PFSK-1 (cell line): ENCODE measurements around the gene PPP2R2B.

Experiments used
- FOXP2 ChIP-seq: optimal IDR thresholded peaks from 2 replicates; pipeline ENCODE3; 2011; ENCODE audit warnings: borderline replicate concordance, control low read depth, inconsistent platforms; ENCODE audit not compliant: insufficient read depth; ENCODE audit errors: extremely low read length, extremely low read depth
- POLR2AphosphoS5 ChIP-seq: IDR thresholded peaks from 2 replicates; pipeline ENCODE4 v1.6.1; 2012; ENCODE audit warnings: low read depth, mild to moderate bottlenecking, control low read depth, low read length, moderate library complexity
- REST ChIP-seq, 2 experiments: IDR thresholded peaks; 2 replicates each; pipeline versions ENCODE4 v1.6.1 to v1.8.0; 2011 to 2012; ENCODE audit warnings: low read depth in 2 of 2, low read length in 2 of 2, control low read depth in 1 of 2, inconsistent platforms in 1 of 2, mild to moderate bottlenecking in 1 of 2, moderate library complexity in 1 of 2; ENCODE audit not compliant: insufficient read depth in 1 of 2
- SIN3A ChIP-seq: IDR thresholded peaks from 2 replicates; pipeline ENCODE4 v1.6.1; 2012; ENCODE audit warnings: mild to moderate bottlenecking, low read length, moderate library complexity, borderline replicate concordance; ENCODE audit not compliant: insufficient read depth
- TAF1 ChIP-seq: IDR thresholded peaks from 2 replicates; pipeline ENCODE4 v1.6.1; 2012; ENCODE audit warnings: low read length, control low read depth, borderline replicate concordance; ENCODE audit not compliant: insufficient read depth

The PPP2R2B gene

DNA sequence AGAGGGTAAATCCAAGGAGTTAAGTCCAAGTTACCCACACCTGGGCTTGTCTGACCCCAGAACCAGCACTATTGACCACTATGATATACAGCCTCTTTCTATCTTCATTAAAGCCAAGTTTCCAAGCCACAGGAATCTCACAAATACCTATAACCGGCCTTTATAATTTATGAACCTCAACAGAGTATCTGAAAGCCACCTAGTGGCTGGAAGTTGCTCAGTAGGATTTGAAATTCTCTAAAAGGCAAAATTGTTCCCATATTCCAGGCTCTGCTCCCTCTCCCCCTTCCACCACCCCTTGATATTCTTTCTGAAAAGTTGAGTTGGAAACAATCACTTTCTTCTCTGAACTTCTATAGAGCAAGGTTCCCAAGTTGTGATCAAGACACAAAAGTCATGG lies 256.2 kb downstream of the PPP2R2B start:
- no peak for TF ChIP-seq FOXP2
- no peak for TF ChIP-seq POLR2AphosphoS5

DNA sequence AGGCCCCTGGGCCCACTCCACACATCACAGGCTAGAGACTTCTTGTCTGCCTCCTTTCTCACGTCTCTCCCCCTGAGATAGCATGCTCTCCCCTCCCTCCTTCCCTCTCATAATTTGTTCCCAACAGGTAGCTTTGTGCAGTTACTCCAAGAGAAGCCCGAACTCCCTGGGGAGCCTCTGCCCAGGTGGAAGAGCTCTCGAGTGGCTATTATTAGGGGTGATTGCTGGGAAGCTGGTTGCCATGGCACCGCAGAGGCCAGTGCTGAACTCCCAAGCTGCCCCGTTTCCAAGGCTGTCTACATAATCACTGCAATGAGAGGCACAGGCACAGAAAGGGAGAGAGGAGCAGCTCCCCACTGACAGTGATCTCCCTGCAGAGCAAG lies 257.9 kb downstream of the PPP2R2B start:
- TF ChIP-seq POLR2AphosphoS5: no peak
- TF ChIP-seq TAF1: no peak
- TF ChIP-seq FOXP2: no peak
- no peak for TF ChIP-seq REST (IDR thresholded peaks at IDR 0.05; ENCODE audit: insufficient read depth in 1 of 2, low read depth in 2 of 2, low read length in 2 of 2)
- TF ChIP-seq SIN3A: no peak

DNA sequence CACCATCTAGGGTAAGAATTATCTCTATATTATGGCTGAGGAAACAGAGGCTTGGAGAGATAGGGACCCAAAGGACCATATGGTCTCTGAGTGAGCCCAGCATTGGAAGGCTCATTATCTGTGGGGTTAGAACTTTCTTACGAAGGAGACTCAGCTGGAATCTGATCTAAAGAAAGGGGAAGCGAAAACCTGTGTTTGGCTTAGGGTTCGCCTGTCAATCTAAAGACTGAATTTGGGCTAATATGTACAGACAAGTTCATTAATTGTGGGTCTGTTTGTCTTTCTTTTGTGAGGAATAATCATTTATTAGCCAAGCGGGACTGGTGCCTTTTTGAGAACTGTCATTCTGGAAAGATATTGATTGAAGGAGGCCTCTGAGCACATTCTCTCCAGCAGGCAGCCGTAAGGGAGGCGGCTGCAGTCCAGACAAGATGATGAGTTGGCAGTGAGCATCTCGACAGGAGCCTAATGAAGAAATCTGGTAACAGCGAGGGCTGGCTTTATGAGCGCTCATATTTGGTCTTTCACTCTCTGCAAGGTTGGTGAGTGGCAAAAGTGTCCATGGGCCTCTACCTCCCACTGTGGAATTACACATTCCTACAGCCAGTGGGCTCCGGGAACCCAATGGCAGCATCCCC lies 258.4 kb downstream of the PPP2R2B start:
- no peak for TF ChIP-seq FOXP2
- TF ChIP-seq TAF1: no peak
- TF ChIP-seq POLR2AphosphoS5: no peak
- TF ChIP-seq REST (IDR thresholded peaks at IDR 0.05; ENCODE audit: insufficient read depth in 1 of 2, low read depth in 2 of 2, low read length in 2 of 2): no peak
- no peak for TF ChIP-seq SIN3A

DNA sequence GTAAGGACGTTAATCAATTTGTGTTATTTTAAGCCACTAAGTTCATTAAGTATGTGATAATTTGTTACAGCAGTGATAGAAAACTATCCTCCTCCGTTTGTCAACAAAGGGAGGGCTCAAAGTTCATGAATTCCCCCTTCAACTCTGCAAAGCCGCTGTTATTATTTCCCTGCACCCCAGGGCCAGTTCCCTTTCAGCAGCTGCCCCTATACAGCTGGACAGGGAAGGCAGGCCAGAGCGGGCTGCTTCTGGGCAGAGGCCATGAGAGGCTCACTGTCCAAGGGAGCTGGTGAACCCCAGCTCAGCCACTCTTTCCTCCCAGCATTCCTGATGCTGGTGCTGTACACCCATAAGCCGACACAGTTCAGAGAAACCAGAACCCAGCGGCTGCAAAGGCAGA lies 260.1 kb downstream of the PPP2R2B start:
- TF ChIP-seq TAF1 (no peak), SIN3A (no peak), POLR2AphosphoS5 (no peak)

GRCh38 chr5:146607659-146608332 lies 270.8 kb downstream of the PPP2R2B start:
- TF ChIP-seq SIN3A (no peak), TAF1 (no peak), POLR2AphosphoS5 (no peak), REST (IDR thresholded peaks at IDR 0.05; ENCODE audit: insufficient read depth in 1 of 2, low read depth in 2 of 2, low read length in 2 of 2) (no peak), FOXP2 (no peak)

GRCh38 chr5:146606893-146607292 lies 271.7 kb downstream of the PPP2R2B start:
- TF ChIP-seq POLR2AphosphoS5: no peak
- no peak for TF ChIP-seq TAF1
- no peak for TF ChIP-seq REST (IDR thresholded peaks at IDR 0.05; ENCODE audit: insufficient read depth in 1 of 2, low read depth in 2 of 2, low read length in 2 of 2)
- TF ChIP-seq FOXP2: no peak
- no peak for TF ChIP-seq SIN3A
